ENCODE results near the gene LDLRAD3.

Gene LDLRAD3

GRCh38 chr11:35974882-35975589 is 31.2 kb downstream of the LDLRAD3 start:
- no peak for DNase-seq (ENCODE audit: low read depth)
- no peak overlapping the region for H3K4me3 ChIP-seq (ENCODE audit: low read depth, low read length)
- no peak for TF ChIP-seq CTCF (conservative IDR thresholded peaks at IDR 0.05; ENCODE audit: low read depth, low read length)

GRCh38 chr11:35976434-35976833 is 32.6 kb downstream of the LDLRAD3 start:
- no peak for DNase-seq (ENCODE audit: low read depth)
- no peak for TF ChIP-seq CTCF (conservative IDR thresholded peaks at IDR 0.05; ENCODE audit: low read depth, low read length)
- H3K4me3 ChIP-seq (ENCODE audit: low read depth, low read length): no peak overlapping the region

- DNase-seq (ENCODE audit: low read depth): no peak
- H3K4me3 ChIP-seq (ENCODE audit: low read depth, low read length): no peak overlapping the region
- TF ChIP-seq CTCF (conservative IDR thresholded peaks at IDR 0.05; ENCODE audit: low read depth, low read length): no peak
Measured at GRCh38 chr11:35978183-35978582, 34.3 kb downstream of the LDLRAD3 start.

DNA sequence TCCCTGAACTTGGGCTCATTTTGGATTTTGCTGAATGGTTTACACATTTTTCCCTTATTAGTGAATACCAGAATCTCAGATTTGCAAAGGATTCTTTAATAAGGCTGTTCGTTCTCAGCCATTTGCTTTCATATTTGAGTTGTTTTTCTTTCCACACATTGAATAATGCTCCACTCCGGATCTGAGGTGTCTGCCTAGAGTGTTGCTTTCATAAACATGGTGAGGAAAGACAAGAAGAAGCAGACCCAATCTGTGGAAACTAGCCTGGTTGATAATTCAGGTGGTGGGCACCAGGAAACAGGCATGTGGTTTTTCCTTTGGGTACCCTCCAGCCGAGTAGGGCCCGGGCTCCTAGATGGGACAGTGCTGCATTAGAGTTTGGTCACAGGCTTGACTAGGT is 35.0 kb downstream of the LDLRAD3 start:
- no peak for TF ChIP-seq CTCF (conservative IDR thresholded peaks at IDR 0.05; ENCODE audit: low read depth, low read length)
- no peak for DNase-seq (ENCODE audit: low read depth)
- H3K4me3 ChIP-seq (ENCODE audit: low read depth, low read length): no peak overlapping the region

GRCh38 chr11:35980686-35981390 is 37.0 kb downstream of the LDLRAD3 start:
- no peak for TF ChIP-seq CTCF (conservative IDR thresholded peaks at IDR 0.05; ENCODE audit: low read depth, low read length)
- peak; percentile 74 for DNase-seq (ENCODE audit: low read depth)
- no peak overlapping the region for H3K4me3 ChIP-seq (ENCODE audit: low read depth, low read length)

GRCh38 chr11:35981581-35981980 is 37.7 kb downstream of the LDLRAD3 start:
- no peak for TF ChIP-seq CTCF (conservative IDR thresholded peaks at IDR 0.05; ENCODE audit: low read depth, low read length)
- no peak overlapping the region for H3K4me3 ChIP-seq (ENCODE audit: low read depth, low read length)
- no peak for DNase-seq (ENCODE audit: low read depth)

GRCh38 chr11:35982061-35982460 is 38.2 kb downstream of the LDLRAD3 start:
- no peak for TF ChIP-seq CTCF (conservative IDR thresholded peaks at IDR 0.05; ENCODE audit: low read depth, low read length)
- DNase-seq (ENCODE audit: low read depth): no peak
- no peak overlapping the region for H3K4me3 ChIP-seq (ENCODE audit: low read depth, low read length)

Measured in choroid plexus epithelial cell (primary cell).